ENCODE results near the gene TTC28.

TTC28 gene

GRCh38 chr22:28014211-28015045, 665.2 kb downstream of the TTC28 start:
- no peak for DNase-seq

- no peak for DNase-seq
Observed at GRCh38 chr22:28013611-28014010, 666.0 kb downstream of the TTC28 start.

GRCh38 chr22:28012832-28013460, 666.7 kb downstream of the TTC28 start:
- no peak for DNase-seq

- DNase-seq = peak; percentile 8 to 75
Observed at GRCh38 chr22:28009272-28009827, 670.3 kb downstream of the TTC28 start.

- DNase-seq = no peak
Observed at GRCh38 chr22:28008649-28009048, 671.0 kb downstream of the TTC28 start.

GRCh38 chr22:28008056-28008455, 671.6 kb downstream of the TTC28 start:
- no peak for DNase-seq

- DNase-seq = no peak
Observed at GRCh38 chr22:28006271-28006670, 673.4 kb downstream of the TTC28 start.

GRCh38 chr22:28005513-28005912, 674.1 kb downstream of the TTC28 start:
- DNase-seq = no peak

- DNase-seq = no peak
Observed at GRCh38 chr22:28004021-28004420, 675.6 kb downstream of the TTC28 start.

GRCh38 chr22:28002863-28003565, 676.6 kb downstream of the TTC28 start:
- DNase-seq = no peak

GRCh38 chr22:28002181-28002700, 677.4 kb downstream of the TTC28 start:
- no peak for DNase-seq

- DNase-seq = no peak
Observed at GRCh38 chr22:28001171-28001835, 678.3 kb downstream of the TTC28 start.

- DNase-seq = no peak
Observed at GRCh38 chr22:28000361-28000760, 679.3 kb downstream of the TTC28 start.

GRCh38 chr22:27999876-28000275, 679.8 kb downstream of the TTC28 start:
- DNase-seq = no peak

- no peak for DNase-seq
Observed at GRCh38 chr22:27998511-27999410, 680.9 kb downstream of the TTC28 start.

GRCh38 chr22:27997538-27997937, 682.1 kb downstream of the TTC28 start:
- DNase-seq = no peak

- DNase-seq = no peak
Observed at GRCh38 chr22:27996981-27997380, 682.7 kb downstream of the TTC28 start.

GRCh38 chr22:27996529-27996925, 683.1 kb downstream of the TTC28 start:
- no peak for DNase-seq

GRCh38 chr22:27995801-27996528, 683.7 kb downstream of the TTC28 start:
- DNase-seq = no peak

- no peak for DNase-seq
Observed at GRCh38 chr22:27994481-27995331, 684.9 kb downstream of the TTC28 start.

All from bone marrow (tissue), 2 donors.